ENCODE results near the gene DHCR7.
"Not testable (repeated sequence)": the region's sequence is repeated elsewhere in the genome, so short reads cannot be mapped to it uniquely, and the experiment has no call there.

Gene DHCR7

DNA sequence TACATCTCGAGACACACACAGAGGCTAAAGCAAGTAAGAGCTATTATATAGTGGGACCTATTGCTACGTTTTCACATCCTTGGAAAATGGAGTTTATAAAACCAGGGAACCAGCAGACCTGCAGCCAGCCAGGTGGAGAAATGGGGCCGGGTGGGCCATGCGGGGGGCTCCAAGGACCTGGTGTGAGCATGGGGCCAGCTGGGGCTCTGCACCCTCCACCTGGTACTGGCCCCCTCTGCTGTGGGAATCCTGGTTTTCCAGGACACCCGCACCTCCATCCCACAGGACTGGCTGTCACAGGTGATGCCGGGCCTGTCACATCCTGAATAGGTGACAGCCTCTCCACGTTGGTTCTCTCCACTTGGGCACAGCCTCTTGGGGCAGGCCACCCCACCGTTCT, 11.3 kb downstream of the DHCR7 start:
- no peak for DNase-seq

- DNase-seq, result no peak
Measured at GRCh38 chr11:71435278-71435951, 12.8 kb downstream of the DHCR7 start.

GRCh38 chr11:71434576-71435130, 13.5 kb downstream of the DHCR7 start:
- DNase-seq, result no peak

GRCh38 chr11:71433648-71434450, 14.3 kb downstream of the DHCR7 start:
- DNase-seq, result no peak

DNA sequence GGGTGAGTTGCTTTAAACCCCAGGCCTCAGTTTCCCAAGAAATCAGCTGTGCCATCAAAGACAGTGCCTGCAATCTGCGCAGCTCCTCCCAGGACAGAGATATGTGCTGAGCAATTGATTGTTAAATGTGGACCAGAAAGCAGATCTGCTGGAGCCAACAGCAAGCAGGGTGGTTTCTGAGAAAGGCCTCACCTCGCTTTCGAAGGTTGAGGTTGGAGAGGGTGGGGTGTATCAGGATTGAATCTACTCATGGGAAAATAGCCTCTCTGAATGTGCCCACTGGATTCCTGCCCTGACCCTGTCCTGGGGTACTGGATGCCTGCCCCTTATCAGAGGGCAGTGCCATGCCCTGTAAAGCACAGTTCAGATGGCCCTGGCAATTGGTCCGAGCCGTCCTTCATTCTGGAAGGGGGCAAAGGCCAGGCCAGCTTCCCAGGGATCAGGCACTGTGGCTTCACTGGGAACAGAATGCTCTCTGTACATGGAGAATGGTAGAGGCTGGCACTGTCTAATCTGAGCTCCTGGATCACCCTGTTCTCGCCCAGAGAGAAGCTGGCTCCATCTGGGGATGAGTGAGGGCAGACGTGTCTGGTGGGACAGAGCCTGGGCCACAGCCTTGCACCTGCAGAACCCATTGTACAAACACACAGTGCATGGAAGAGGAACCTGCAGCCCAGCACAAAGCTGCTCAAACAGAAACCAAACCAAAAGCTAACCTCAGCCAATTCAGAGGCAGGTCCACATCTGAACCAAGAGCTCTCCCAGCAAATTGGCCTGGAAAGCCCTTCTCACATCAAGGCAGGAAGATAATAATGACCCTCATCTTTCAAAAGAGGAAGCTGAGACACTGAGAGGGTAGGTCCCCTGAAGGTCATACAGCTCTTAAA, 15.2 kb downstream of the DHCR7 start:
- no peak for DNase-seq

GRCh38 chr11:71431271-71431670, 16.9 kb downstream of the DHCR7 start:
- DNase-seq, result no peak

- no peak for DNase-seq
Measured at GRCh38 chr11:71430166-71430565, 18.0 kb downstream of the DHCR7 start.

DNA sequence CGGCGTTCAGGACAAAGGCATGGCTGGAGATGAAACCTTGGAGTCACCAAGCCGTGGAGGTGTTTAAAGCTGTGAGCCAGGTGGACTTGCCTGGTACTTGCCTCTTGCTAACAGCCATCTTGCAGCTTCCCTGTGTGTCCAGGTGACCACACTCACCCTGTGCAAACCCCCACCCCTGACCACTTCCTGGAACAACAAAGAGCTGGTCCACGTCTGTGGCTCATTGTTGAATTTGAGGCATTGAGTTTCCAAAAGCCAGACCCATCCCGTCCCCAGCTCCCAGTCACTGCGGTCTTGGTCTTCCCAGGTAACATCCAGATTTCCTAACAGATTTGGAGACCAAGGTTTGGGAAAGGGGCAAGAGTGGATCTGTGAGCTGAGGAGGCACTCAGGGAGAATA, 18.5 kb downstream of the DHCR7 start:
- no peak for DNase-seq

DNA sequence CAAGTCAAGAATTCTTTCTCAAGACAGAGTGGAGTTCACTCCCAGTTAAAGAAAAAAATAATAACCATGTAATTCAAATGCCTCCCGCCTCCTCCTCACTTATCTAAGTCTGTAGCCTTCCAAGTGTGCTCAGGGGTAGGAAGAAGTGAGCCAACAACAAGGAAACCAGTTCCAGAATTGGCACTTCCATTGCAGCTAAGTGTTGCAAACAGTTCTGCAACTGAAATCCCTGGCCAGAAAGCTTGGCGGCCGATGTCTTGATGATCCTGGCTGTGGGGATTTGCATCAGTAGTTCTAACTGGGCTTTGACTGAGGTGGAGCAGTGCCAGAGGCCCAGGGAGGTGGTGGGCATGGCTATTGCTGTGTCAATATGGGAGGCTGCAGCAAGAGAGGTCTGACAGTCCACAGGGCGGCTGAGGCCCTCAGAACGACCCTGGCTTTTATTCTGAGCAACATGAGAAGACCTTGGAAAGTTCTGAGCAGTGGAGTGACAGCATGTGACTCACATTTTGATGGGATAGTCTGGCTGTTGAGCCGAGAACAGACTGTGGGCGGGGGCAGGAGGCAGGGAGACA, 19.2 kb downstream of the DHCR7 start:
- DNase-seq, result no peak

GRCh38 chr11:71426413-71426812, 21.8 kb downstream of the DHCR7 start:
- no peak for DNase-seq

- DNase-seq, result no peak
Measured at GRCh38 chr11:71425860-71426259, 22.3 kb downstream of the DHCR7 start.

DNA sequence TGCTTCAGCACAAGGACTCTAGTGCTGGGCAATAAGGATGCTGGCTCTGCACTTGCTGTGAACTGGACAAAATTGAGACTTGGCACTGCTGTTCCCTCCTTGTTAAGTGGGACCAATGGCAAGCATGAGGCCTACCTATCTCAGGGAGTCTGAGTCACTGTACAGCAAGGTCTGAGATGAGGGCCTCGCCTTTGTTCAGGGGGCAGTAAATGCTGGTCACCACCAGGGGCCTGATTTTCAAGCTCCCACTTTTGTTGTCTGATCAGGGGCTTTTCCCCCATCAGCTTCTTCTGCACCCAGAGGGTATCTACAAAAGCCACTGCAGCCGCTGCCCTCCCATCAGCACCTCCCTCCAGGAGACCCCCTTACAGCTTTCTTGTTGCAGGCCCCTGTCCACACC, 22.8 kb downstream of the DHCR7 start:
- no peak for DNase-seq

GRCh38 chr11:71423181-71423790, 24.9 kb downstream of the DHCR7 start:
- DNase-seq, result no peak

DNA sequence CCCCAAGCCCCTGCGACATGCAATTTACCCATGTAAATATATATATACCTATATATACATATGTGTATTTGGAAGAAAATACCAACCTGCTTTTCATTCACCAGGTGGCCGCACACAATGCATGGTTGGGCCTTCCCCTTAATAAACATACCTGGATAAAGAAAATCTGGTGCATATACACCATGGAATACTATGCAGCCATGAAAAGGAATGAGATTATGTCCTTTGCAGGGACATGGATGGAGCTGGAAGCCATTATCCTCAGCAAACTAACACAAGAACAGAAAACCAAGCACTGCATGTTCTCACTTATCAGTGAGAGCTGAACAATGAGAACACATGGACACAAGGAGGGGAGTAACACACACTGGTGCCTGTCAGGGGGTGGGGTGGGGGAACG, 25.9 kb downstream of the DHCR7 start:
- not testable (repeated sequence) for DNase-seq

GRCh38 chr11:71421392-71421950, 26.7 kb downstream of the DHCR7 start:
- DNase-seq, result no peak

DNA sequence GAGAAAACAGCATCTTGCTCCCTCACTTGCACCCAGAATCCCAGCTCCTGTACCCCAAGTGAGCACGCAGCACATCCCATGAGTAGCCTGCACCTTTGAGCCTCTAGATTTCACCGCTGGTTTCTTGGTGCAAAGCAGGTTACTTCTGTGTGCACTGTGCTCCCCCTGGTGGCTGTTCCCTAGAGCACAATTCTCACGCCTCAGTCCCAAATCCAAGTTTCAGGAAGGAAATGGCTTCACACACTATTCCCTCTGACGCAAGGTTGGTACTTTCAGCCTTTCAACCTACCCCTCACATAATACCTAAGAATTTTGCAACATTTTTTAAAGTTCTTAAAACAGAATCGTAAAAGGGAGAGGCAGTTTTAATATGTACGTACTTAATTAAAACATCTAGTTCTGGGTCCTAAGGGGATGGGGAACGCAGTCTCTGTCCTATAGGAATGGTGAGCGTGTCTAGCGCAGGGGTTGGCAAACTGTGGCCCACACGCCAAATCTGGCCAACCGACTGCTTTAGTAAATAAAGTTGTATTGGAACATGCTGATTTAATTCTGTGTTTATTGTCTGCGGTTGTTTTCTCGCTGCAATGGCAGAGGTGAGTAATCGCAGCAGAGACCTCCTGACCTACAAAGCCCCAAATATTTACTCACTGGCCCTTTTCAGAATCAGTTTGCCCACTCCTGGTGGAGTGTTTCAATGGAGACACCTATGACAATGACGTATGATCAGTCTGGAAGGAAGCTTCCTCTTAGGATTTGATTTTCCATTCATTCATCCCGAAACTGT, 27.5 kb downstream of the DHCR7 start:
- DNase-seq, result no peak

DNA sequence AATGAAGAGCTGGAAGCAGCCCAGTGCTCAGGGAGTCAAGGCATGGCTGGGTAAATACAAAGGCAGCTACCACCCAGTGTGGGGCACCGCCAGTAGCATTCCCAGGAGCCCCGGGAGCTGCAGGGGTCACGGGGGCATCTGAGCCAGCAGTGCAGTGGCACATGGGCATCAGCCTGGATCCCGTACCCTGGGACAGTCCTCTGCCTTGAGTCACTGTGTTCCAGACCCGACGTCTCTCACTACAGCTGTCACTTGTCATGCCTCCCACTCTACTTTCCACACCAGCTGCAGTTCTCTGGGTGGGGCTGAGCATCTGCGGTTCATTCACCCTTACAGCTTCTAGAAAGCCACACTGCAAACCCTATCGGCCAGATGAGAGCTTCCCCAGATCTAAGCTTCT, 29.6 kb downstream of the DHCR7 start:
- DNase-seq, result no peak

DNA sequence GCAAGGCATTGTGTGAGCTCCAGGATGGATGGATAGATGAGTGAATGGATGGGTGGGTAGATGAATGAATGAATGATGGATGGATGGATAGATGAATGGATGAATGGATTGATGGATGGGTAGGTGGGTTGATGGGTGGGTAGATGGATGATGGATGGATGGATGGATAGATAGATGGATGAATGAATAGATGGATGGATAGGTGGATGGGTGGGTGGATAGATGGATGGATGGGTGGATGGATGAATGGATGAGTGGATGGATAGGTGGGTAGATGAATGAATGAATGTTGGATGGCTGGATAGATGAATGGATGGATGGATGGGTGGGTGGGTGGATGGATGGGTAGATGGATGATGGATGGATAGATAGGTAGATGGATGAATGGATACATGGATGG, 33.5 kb downstream of the DHCR7 start:
- DNase-seq, result no peak

DNA sequence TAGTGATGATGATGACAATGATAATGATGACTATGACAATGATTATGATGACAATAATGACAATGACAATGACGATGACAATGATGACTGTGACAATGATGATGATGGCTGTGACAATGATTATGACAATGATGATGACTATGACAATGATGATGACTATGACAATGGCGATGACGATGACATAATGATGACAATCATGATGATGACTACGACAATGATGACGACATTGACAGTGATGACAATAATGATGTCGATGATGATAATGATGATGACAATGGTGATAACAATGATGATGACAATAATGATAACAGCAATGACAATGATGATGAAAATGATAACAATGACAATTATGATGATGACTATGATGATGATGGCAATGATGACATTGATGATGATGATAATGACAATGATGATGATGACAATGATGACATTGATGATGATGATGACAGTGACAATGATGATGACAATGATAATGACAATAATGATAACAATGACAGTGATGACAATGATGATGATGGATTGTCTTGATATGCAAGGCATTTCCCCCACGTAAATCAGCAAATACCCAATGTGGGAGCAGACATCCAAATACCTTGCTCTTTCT, 37.7 kb downstream of the DHCR7 start:
- no peak for DNase-seq

- DNase-seq, result no peak
Measured at GRCh38 chr11:71408826-71409225, 39.4 kb downstream of the DHCR7 start.

DNA sequence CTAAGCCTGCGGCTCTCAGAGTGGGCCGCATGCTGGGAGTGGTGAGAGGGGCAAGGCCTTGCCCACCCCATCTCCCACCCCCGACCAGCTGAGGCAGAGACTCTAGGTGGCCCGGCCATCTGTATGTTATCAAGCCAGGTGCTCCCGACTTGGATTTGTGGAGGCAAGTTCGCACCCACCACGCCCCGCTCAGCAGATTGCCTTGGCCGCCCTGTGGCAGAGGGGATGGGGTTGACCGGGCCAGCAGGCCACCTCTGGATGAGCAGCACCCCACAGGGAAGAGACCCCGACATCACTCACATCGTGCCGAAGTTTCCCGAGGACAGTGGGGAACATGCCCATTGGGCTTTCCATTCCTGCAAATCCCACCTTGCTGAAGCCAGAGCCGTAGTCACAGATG, 40.8 kb downstream of the DHCR7 start:
- DNase-seq, result no peak

Data from GOT3 (cell line).